ENCODE measurements around the gene UCK2.

Gene UCK2

DNA sequence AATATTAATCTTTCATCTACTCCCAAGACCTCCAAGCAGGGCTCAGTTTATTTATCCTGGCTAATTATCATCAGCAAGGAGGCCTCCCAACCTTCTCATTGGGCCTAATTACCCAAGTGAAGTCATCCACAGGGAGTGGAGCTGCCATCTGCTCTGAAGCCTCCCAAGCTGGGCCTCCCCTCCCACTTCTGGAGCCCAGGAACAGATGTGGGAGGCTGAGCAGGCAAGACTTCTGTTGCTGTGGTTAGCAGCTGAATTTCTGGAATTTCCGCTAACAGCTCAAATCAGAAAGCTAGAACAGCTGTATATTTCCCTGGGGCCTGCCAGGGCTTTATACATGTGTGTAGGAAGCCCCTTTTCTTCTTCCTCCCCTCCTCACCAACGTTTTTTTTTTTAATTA is 127.5 kb downstream of the UCK2 start:
- Histone ChIP-seq H3K79me2 (ENCODE audit: low read length) (no peaks in the 10 kb centered on the region), H3K9ac (ENCODE audit: low read length) (no peak overlapping the region), H2AFZ (ENCODE audit: low read depth, low read length) (no peak overlapping the region), H3K4me2 (ENCODE audit: low read length) (peak overlapping the region; percentile 9; the same call in 1 of the 2 replicates), H3K4me1 (ENCODE audit: low read length) (peaks cover 17% of the 10 kb centered on the region), H3K4me3 (ENCODE audit: low read length) (no peak overlapping the region), H3K27ac (ENCODE audit: low read length) (no peak overlapping the region), H3K27me3 (ENCODE audit: low read depth, low read length) (peaks cover 1% of the 10 kb centered on the region; the same call in 1 of the 2 replicates), H3K9me3 (ENCODE audit: insufficient read depth, low read length) (no peaks in the 10 kb centered on the region), H3K36me3 (replicated peaks; ENCODE audit: low read depth, low read length) (no peaks in the 10 kb centered on the region), H4K20me1 (ENCODE audit: insufficient read depth, low read length) (no peaks in the 10 kb centered on the region)
- TF ChIP-seq CTCF (IDR thresholded peaks at IDR 0.05; ENCODE audit: low read depth, low read length) (no peak), EZH2phosphoT487 (IDR thresholded peaks at IDR 0.05; ENCODE audit: low read depth) (no peak)

GRCh38 chr1:165958306-165958705 is 130.9 kb downstream of the UCK2 start:
- Histone ChIP-seq H3K4me1 (ENCODE audit: low read length) (peaks cover 17% of the 10 kb centered on the region), H4K20me1 (ENCODE audit: insufficient read depth, low read length) (no peaks in the 10 kb centered on the region), H3K27ac (ENCODE audit: low read length) (no peak overlapping the region), H3K4me3 (ENCODE audit: low read length) (no peak overlapping the region), H3K27me3 (ENCODE audit: low read depth, low read length) (peaks cover 26% of the 10 kb centered on the region; the same call in 1 of the 2 replicates), H3K79me2 (ENCODE audit: low read length) (no peaks in the 10 kb centered on the region), H3K9me3 (ENCODE audit: insufficient read depth, low read length) (no peaks in the 10 kb centered on the region), H2AFZ (ENCODE audit: low read depth, low read length) (no peak overlapping the region), H3K9ac (ENCODE audit: low read length) (no peak overlapping the region), H3K4me2 (ENCODE audit: low read length) (no peak overlapping the region), H3K36me3 (replicated peaks; ENCODE audit: low read depth, low read length) (no peaks in the 10 kb centered on the region)
- no peak for TF ChIP-seq EZH2phosphoT487 (IDR thresholded peaks at IDR 0.05; ENCODE audit: low read depth)
- no peak for TF ChIP-seq CTCF (IDR thresholded peaks at IDR 0.05; ENCODE audit: low read depth, low read length)

- H4K20me1 ChIP-seq (ENCODE audit: insufficient read depth, low read length) = no peaks in the 10 kb centered on the region
- no peak overlapping the region for H3K9ac ChIP-seq (ENCODE audit: low read length)
- H2AFZ ChIP-seq (ENCODE audit: low read depth, low read length) = no peak overlapping the region
- no peaks in the 10 kb centered on the region for H3K9me3 ChIP-seq (ENCODE audit: insufficient read depth, low read length)
- H3K4me1 ChIP-seq (ENCODE audit: low read length) = peaks cover 10% of the 10 kb centered on the region
- no peak overlapping the region for H3K4me2 ChIP-seq (ENCODE audit: low read length)
- H3K27me3 ChIP-seq (ENCODE audit: low read depth, low read length) = peaks cover 26% of the 10 kb centered on the region; the same call in 1 of the 2 replicates
- TF ChIP-seq EZH2phosphoT487 (IDR thresholded peaks at IDR 0.05; ENCODE audit: low read depth) (no peak), CTCF (IDR thresholded peaks at IDR 0.05; ENCODE audit: low read depth, low read length) (no peak)
- H3K27ac ChIP-seq (ENCODE audit: low read length) = no peak overlapping the region
- H3K79me2 ChIP-seq (ENCODE audit: low read length) = no peaks in the 10 kb centered on the region
- H3K4me3 ChIP-seq (ENCODE audit: low read length) = no peak overlapping the region
- no peaks in the 10 kb centered on the region for H3K36me3 ChIP-seq (replicated peaks; ENCODE audit: low read depth, low read length)
Measured at GRCh38 chr1:165960136-165960535, 132.7 kb downstream of the UCK2 start.

DNA sequence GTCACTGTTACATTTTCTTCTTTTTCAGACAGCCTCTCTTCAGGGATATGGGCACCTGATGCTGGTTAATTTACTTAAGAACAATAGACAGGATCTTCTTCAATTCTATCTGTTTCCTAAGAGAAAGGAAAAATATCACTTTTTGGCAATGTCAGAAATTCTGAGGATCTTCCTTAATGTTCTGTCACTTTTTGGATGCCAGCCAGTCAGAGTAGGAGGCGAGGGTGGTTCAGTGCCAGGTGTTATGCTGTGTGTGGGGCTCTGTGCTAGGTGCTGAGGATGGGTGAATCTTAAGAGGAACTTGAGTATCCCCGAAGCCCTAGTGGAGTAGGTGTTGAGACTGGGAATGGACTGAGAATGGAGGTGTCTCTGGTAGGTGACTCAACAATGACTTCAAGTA is 133.5 kb downstream of the UCK2 start:
- no peak overlapping the region for H3K4me2 ChIP-seq (ENCODE audit: low read length)
- TF ChIP-seq CTCF (IDR thresholded peaks at IDR 0.05; ENCODE audit: low read depth, low read length) (no peak), EZH2phosphoT487 (IDR thresholded peaks at IDR 0.05; ENCODE audit: low read depth) (no peak)
- no peak overlapping the region for H2AFZ ChIP-seq (ENCODE audit: low read depth, low read length)
- H3K36me3 ChIP-seq (replicated peaks; ENCODE audit: low read depth, low read length) = no peaks in the 10 kb centered on the region
- no peak overlapping the region for H3K4me3 ChIP-seq (ENCODE audit: low read length)
- no peaks in the 10 kb centered on the region for H3K79me2 ChIP-seq (ENCODE audit: low read length)
- peaks cover 10% of the 10 kb centered on the region for H3K4me1 ChIP-seq (ENCODE audit: low read length)
- H3K27me3 ChIP-seq (ENCODE audit: low read depth, low read length) = peaks cover 26% of the 10 kb centered on the region; the same call in 1 of the 2 replicates
- H4K20me1 ChIP-seq (ENCODE audit: insufficient read depth, low read length) = no peaks in the 10 kb centered on the region
- H3K9ac ChIP-seq (ENCODE audit: low read length) = no peak overlapping the region
- H3K27ac ChIP-seq (ENCODE audit: low read length) = no peak overlapping the region
- H3K9me3 ChIP-seq (ENCODE audit: insufficient read depth, low read length) = no peaks in the 10 kb centered on the region
